CD8-positive, alpha-beta memory T cell (primary cell): ENCODE measurements around the gene MC3R. TPM values are rescaled to one million over a fixed set of nuclear protein-coding genes. Genes with fewer than 3 reads are reported as not detected.
A peak's percentile ranks its signal among the peaks of the same experiment; 100 is the strongest.

Experiments used
- CTCF ChIA-PET: fragments of 350-600 bp; sonication (Branson Sonifier 250); formaldehyde crosslinking; loops from one replicate; lab custom pipeline; 2021; ENCODE audit warnings: antibody characterized with exemption; lab: Charles Lee
- POLR2A ChIA-PET: fragments of 350-600 bp; sonication (Branson Sonifier 250); formaldehyde crosslinking; loops from one replicate; lab custom pipeline; 2021; ENCODE audit warnings: antibody characterized with exemption; lab: Charles Lee
- DNase-seq, 5 donors: peaks; one replicate each; pipeline versions ENCODE4 v3.0.0 to v3.0.0-alpha.2; 2020 to 2022; ENCODE audit warnings: mixed read lengths in 1 of 5
- H3K27ac ChIP-seq: one replicate; pipeline ENCODE4 v1.7.0; 2013; ENCODE audit warnings: low read depth, mild to moderate bottlenecking, low read length, moderate library complexity
- H3K27me3 ChIP-seq: 2 replicates; pipeline ENCODE4 v1.7.0; 2013; ENCODE audit warnings: low read length, mild to moderate bottlenecking; ENCODE audit not compliant: insufficient read depth, poor library complexity, severe bottlenecking
- H3K36me3 ChIP-seq: 2 replicates; pipeline ENCODE4 v1.7.0; 2013; ENCODE audit warnings: mild to moderate bottlenecking, low read length, moderate library complexity; ENCODE audit not compliant: insufficient read depth
- H3K4me1 ChIP-seq: 2 replicates; pipeline ENCODE4 v1.7.0; 2013; ENCODE audit warnings: mild to moderate bottlenecking, low read length, moderate library complexity; ENCODE audit not compliant: insufficient read depth
- H3K4me3 ChIP-seq: 2 replicates; pipeline ENCODE4 v1.7.0; 2013; ENCODE audit warnings: mild to moderate bottlenecking, low read length
- H3K9me3 ChIP-seq: 2 replicates; pipeline ENCODE4 v1.7.0; 2013; ENCODE audit warnings: mild to moderate bottlenecking, low read length
- H3K27ac Mint-ChIP-seq, 8 donors: one replicate each; pipeline ENCODE4 v1.8.0; 2020 to 2021; ENCODE audit warnings: mixed read lengths in 8 of 8, mild to moderate bottlenecking in 6 of 8, inconsistent platforms in 3 of 8, moderate library complexity in 3 of 8
- H3K27me3 Mint-ChIP-seq, 2 donors: one replicate each; pipeline ENCODE4 v1.8.0; 2020 to 2021; ENCODE audit warnings: mixed read lengths in 2 of 2, mild to moderate bottlenecking in 1 of 2, moderate library complexity in 1 of 2
- H3K36me3 Mint-ChIP-seq, 3 donors: one replicate each; pipeline ENCODE4 v1.8.0; 2020 to 2021; ENCODE audit warnings: mixed read lengths in 3 of 3, inconsistent platforms in 1 of 3, mild to moderate bottlenecking in 1 of 3
- H3K4me1 Mint-ChIP-seq, 3 donors: one replicate each; pipeline ENCODE4 v1.8.0; 2020 to 2021; ENCODE audit warnings: mixed read lengths in 3 of 3, inconsistent platforms in 1 of 3, mild to moderate bottlenecking in 1 of 3
- H3K4me3 Mint-ChIP-seq, 7 donors: one replicate each; pipeline ENCODE4 v1.8.0; 2020 to 2021; ENCODE audit warnings: mixed read lengths in 7 of 7, mild to moderate bottlenecking in 6 of 7, moderate library complexity in 4 of 7, inconsistent platforms in 2 of 7
- H3K9me3 Mint-ChIP-seq, 5 donors: one replicate each; pipeline ENCODE4 v1.8.0; 2020 to 2022; ENCODE audit warnings: mixed read lengths in 5 of 5, mild to moderate bottlenecking in 3 of 5, moderate library complexity in 2 of 5, inconsistent platforms in 1 of 5
- polyA plus RNA-seq: library from polyadenylated mRNA; unstranded; fragments of 300-500 nt; fragmentation: Illumina TruSeq; gene quantifications from one replicate; pipeline ENCODE4 v1.2.3, GENCODE V29; 2021
- total RNA-seq, 2 experiments: library from RNA; stranded (reverse); gene quantifications; one replicate each; pipeline ENCODE4 v1.2.3, GENCODE V29; 2021

MC3R gene
- total and polyA plus RNA-seq, 3 experiments from 2014 or later, result not detected

GRCh38 chr20:56228021-56228420, 20.5 kb upstream of the MC3R start:
- Histone ChIP-seq H3K36me3 (no peaks in the 10 kb centered on the region), H3K4me1 (no peaks in the 10 kb centered on the region), H3K27me3 (no peaks in the 10 kb centered on the region), H3K27ac (no peak overlapping the region), H3K9me3 (no peaks in the 10 kb centered on the region), H3K4me3 (no peak overlapping the region)
- no peaks in the 10 kb centered on the region for H3K4me1 Mint-ChIP-seq
- H3K9me3 Mint-ChIP-seq, result peaks cover 0 to 8% (median 4%) of the 10 kb centered on the region in 5 donors
- H3K4me3 Mint-ChIP-seq, result no peak overlapping the region
- peaks cover 2 to 5% of the 10 kb centered on the region in 2 donors for H3K27me3 Mint-ChIP-seq
- ChIA-PET CTCF (no interaction called here), POLR2A (no interaction called here)
- no peak for DNase-seq
- no peaks in the 10 kb centered on the region for H3K36me3 Mint-ChIP-seq
- no peak overlapping the region for H3K27ac Mint-ChIP-seq

GRCh38 chr20:56229812-56230211, 18.7 kb upstream of the MC3R start:
- Histone ChIP-seq H3K36me3 (no peaks in the 10 kb centered on the region), H3K4me1 (no peaks in the 10 kb centered on the region), H3K27ac (no peak overlapping the region), H3K27me3 (no peaks in the 10 kb centered on the region), H3K4me3 (no peak overlapping the region), H3K9me3 (no peaks in the 10 kb centered on the region)
- H3K4me3 Mint-ChIP-seq, result no peak overlapping the region
- POLR2A ChIA-PET, result no interaction called here
- CTCF ChIA-PET, result no interaction called here
- DNase-seq, result no peak
- peaks cover 4 to 5% of the 10 kb centered on the region in 2 donors for H3K27me3 Mint-ChIP-seq
- no peaks in the 10 kb centered on the region for H3K4me1 Mint-ChIP-seq
- H3K36me3 Mint-ChIP-seq, result no peaks in the 10 kb centered on the region
- H3K9me3 Mint-ChIP-seq, result peaks cover 5 to 9% (median 7%) of the 10 kb centered on the region in 5 donors
- H3K27ac Mint-ChIP-seq, result no peak overlapping the region

- CTCF ChIA-PET, result no interaction called here
- H3K36me3 Mint-ChIP-seq, result no peaks in the 10 kb centered on the region
- Histone ChIP-seq H3K4me3 (no peak overlapping the region), H3K27ac (no peak overlapping the region), H3K9me3 (no peaks in the 10 kb centered on the region), H3K36me3 (no peaks in the 10 kb centered on the region), H3K27me3 (no peaks in the 10 kb centered on the region), H3K4me1 (no peaks in the 10 kb centered on the region)
- H3K4me1 Mint-ChIP-seq, result no peaks in the 10 kb centered on the region
- H3K27me3 Mint-ChIP-seq, result peaks cover 6 to 13% of the 10 kb centered on the region in 2 donors
- POLR2A ChIA-PET, result no interaction called here
- H3K4me3 Mint-ChIP-seq, result no peak overlapping the region
- peaks cover 8 to 23% (median 13%) of the 10 kb centered on the region in 5 donors for H3K9me3 Mint-ChIP-seq
- no peak overlapping the region for H3K27ac Mint-ChIP-seq
- DNase-seq, result no peak
Observed at GRCh38 chr20:56234110-56234509, 14.4 kb upstream of the MC3R start.

DNA sequence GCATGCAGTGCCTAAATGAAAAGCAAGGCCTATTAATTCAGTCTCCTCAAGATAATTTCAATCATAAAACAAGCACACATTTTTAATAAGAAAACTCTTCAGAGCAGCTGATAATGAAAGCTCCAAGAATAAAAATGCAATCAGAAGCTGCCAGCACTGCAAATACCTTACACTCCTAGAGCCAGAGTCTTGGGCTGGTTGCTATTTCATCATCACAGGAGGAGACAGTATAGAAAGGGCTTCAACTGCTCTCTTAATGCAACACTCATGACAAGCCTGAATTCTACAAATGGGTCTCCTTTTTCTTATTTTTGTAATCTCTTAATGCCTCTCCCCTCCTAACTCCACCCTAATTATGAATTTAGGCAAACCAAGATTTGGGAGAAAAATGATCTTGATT, 11.2 kb upstream of the MC3R start:
- DNase-seq, result no peak
- H3K9me3 Mint-ChIP-seq, result peaks cover 8 to 23% (median 13%) of the 10 kb centered on the region in 5 donors
- Histone ChIP-seq H3K4me3 (no peak overlapping the region), H3K9me3 (no peaks in the 10 kb centered on the region), H3K27me3 (no peaks in the 10 kb centered on the region), H3K36me3 (no peaks in the 10 kb centered on the region), H3K4me1 (no peaks in the 10 kb centered on the region), H3K27ac (no peak overlapping the region)
- H3K36me3 Mint-ChIP-seq, result no peaks in the 10 kb centered on the region
- ChIA-PET POLR2A (no interaction called here), CTCF (no interaction called here)
- no peak overlapping the region for H3K27ac Mint-ChIP-seq
- H3K4me3 Mint-ChIP-seq, result no peak overlapping the region
- H3K4me1 Mint-ChIP-seq, result no peaks in the 10 kb centered on the region
- peaks cover 7 to 13% of the 10 kb centered on the region in 2 donors for H3K27me3 Mint-ChIP-seq

DNA sequence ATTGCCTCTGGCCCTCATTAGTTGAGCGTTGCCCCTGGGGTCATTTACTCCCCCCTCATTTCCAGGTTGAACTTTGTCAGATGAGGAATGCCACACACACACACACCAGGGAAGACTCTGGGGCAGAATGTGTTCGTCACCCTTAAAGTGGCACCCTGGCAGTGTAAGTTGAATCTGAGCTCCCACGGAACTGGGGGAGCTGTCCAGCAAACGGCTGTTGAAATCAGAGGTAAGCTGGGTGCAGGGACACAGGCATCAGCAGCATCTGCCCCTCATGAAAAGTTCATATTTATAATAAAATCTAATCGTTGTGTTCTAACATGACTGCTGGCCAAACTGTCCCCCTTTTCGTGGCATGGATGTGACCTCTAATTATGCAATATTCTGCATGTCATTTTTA, 4.3 kb upstream of the MC3R start:
- Mint-ChIP-seq H3K27me3 (peaks cover 2 to 28% of the 10 kb centered on the region in 2 donors), H3K9me3 (no peaks in the 10 kb centered on the region), H3K4me3 (no peak overlapping the region), H3K4me1 (no peaks in the 10 kb centered on the region), H3K27ac (no peak overlapping the region), H3K36me3 (no peaks in the 10 kb centered on the region)
- CTCF ChIA-PET, result no interaction called here
- Histone ChIP-seq H3K27ac (no peak overlapping the region), H3K36me3 (no peaks in the 10 kb centered on the region), H3K9me3 (no peaks in the 10 kb centered on the region), H3K27me3 (no peaks in the 10 kb centered on the region), H3K4me3 (no peak overlapping the region), H3K4me1 (no peaks in the 10 kb centered on the region)
- POLR2A ChIA-PET, result no interaction called here
- DNase-seq, result no peak

DNA sequence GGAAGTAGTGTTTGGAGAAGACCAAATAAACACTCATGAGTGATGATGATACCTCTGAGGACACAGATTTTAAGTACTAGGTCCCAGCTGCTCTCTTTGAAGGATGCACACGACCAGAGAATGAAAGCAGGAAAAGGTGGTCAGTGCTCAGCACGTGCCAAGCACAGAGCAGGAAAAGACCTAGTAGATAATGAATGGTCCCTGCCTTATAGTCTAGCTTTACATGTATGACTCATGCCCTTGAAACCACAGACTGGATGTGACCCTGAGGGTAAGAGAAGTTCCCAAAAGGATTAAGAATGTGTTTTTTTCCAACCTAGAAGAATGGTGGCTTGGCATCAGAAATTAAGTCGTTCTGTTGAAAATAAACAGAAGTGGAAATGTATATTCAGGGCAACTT, 2.8 kb upstream of the MC3R start:
- Histone ChIP-seq H3K9me3 (no peaks in the 10 kb centered on the region), H3K4me3 (no peak overlapping the region), H3K27me3 (no peaks in the 10 kb centered on the region), H3K36me3 (no peaks in the 10 kb centered on the region), H3K4me1 (no peaks in the 10 kb centered on the region), H3K27ac (no peak overlapping the region)
- POLR2A ChIA-PET, result interaction anchor here (0.7 kb wide), 1 partner anchor 31 kb away, joined by 3 read pairs; no protein-coding TSS in a partner anchor
- H3K4me1 Mint-ChIP-seq, result no peaks in the 10 kb centered on the region
- no peak for DNase-seq
- H3K36me3 Mint-ChIP-seq, result no peaks in the 10 kb centered on the region
- no peak overlapping the region for H3K4me3 Mint-ChIP-seq
- CTCF ChIA-PET, result no interaction called here
- no peaks in the 10 kb centered on the region for H3K9me3 Mint-ChIP-seq
- no peak overlapping the region for H3K27ac Mint-ChIP-seq
- H3K27me3 Mint-ChIP-seq, result peaks cover 0 to 38% of the 10 kb centered on the region in 2 donors

- H3K36me3 Mint-ChIP-seq, result no peaks in the 10 kb centered on the region
- peak overlapping the region in 1 of 7 donors; percentile 67 for H3K4me3 Mint-ChIP-seq
- Histone ChIP-seq H3K27me3 (no peaks in the 10 kb centered on the region), H3K9me3 (no peaks in the 10 kb centered on the region), H3K27ac (no peak overlapping the region), H3K4me3 (no peak overlapping the region), H3K36me3 (no peaks in the 10 kb centered on the region), H3K4me1 (no peaks in the 10 kb centered on the region)
- H3K27ac Mint-ChIP-seq, result peak overlapping the region in 2 of 8 donors; percentile 8 to 16
- no peaks in the 10 kb centered on the region for H3K9me3 Mint-ChIP-seq
- ChIA-PET CTCF (no interaction called here), POLR2A (no interaction called here)
- no peak for DNase-seq
- no peaks in the 10 kb centered on the region for H3K4me1 Mint-ChIP-seq
- peaks cover 9 to 60% of the 10 kb centered on the region in 2 donors for H3K27me3 Mint-ChIP-seq
Observed at GRCh38 chr20:56249244-56249955, 868 bp downstream of the MC3R start.

DNA sequence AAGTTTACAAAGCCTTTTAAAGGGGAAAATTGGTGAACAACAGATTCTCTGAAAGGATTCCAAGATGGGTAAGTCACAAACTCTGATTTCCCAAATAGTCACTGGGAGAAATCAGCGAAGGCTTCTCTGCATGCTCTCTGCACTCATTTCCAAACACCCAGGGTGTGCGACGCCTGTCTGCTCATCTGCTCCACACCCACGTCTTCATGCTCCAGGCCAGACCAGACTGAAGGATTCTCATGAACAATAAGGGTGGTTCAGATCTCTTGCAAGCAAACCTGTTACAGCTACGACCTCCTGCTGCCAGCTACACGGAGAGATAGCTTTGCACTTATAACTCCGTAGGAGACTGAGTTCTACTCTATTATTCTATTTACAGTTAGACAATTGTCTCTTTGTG, 1.4 kb downstream of the MC3R start:
- no peak overlapping the region for H3K27ac Mint-ChIP-seq
- POLR2A ChIA-PET, result no interaction called here
- Histone ChIP-seq H3K36me3 (no peaks in the 10 kb centered on the region), H3K9me3 (no peaks in the 10 kb centered on the region), H3K27me3 (no peaks in the 10 kb centered on the region), H3K27ac (no peak overlapping the region), H3K4me3 (no peak overlapping the region), H3K4me1 (no peaks in the 10 kb centered on the region)
- no peaks in the 10 kb centered on the region for H3K4me1 Mint-ChIP-seq
- H3K9me3 Mint-ChIP-seq, result no peaks in the 10 kb centered on the region
- DNase-seq, result no peak
- no peaks in the 10 kb centered on the region for H3K36me3 Mint-ChIP-seq
- CTCF ChIA-PET, result no interaction called here
- H3K27me3 Mint-ChIP-seq, result peaks cover 11 to 60% of the 10 kb centered on the region in 2 donors
- H3K4me3 Mint-ChIP-seq, result no peak overlapping the region
